ENCODE data around the gene ESPN.
"Not testable (repeated sequence)": the region's sequence is repeated elsewhere in the genome, so short reads cannot be mapped to it uniquely, and the experiment has no call there.

Gene ESPN

GRCh38 chr1:6491480-6491962, 66.9 kb downstream of the ESPN start, which contains the start of gene PLEKHG5:
TSS of gene PLEKHG5 (minus strand) at chr1:6491667. CDS start at chr1:6477571, 14,096 bp downstream.
- no peak for TF ChIP-seq CSDC2 (CRISPR knock-in tag; IDR thresholded peaks at IDR 0.05)
- TF ChIP-seq ZNF565 (CRISPR knock-in tag; conservative IDR thresholded peaks at IDR 0.05; ENCODE audit: low read depth), result no peak
- ATAC-seq, result peak; percentile 25

GRCh38 chr1:6491966-6492365, 67.4 kb downstream of the ESPN start:
- no peak for ATAC-seq
- no peak for TF ChIP-seq BACH2 (CRISPR knock-in tag; IDR thresholded peaks at IDR 0.05; ENCODE audit: borderline replicate concordance)
- no peak for TF ChIP-seq ZC3H10 (CRISPR knock-in tag; IDR thresholded peaks at IDR 0.05)
- TF ChIP-seq, protein P1, sequence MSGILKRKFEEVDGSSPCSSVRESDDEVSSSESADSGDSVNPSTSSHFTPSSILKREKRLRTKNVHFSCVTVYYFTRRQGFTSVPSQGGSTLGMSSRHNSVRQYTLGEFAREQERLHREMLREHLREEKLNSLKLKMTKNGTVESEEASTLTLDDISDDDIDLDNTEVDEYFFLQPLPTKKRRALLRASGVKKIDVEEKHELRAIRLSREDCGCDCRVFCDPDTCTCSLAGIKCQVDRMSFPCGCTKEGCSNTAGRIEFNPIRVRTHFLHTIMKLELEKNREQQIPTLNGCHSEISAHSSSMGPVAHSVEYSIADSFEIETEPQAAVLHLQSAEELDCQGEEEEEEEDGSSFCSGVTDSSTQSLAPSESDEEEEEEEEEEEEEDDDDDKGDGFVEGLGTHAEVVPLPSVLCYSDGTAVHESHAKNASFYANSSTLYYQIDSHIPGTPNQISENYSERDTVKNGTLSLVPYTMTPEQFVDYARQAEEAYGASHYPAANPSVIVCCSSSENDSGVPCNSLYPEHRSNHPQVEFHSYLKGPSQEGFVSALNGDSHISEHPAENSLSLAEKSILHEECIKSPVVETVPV (CRISPR knock-in tag; IDR thresholded peaks at IDR 0.05), result no peak
- TF ChIP-seq ISL1 (CRISPR knock-in tag; IDR thresholded peaks at IDR 0.05), result no peak
- no peak for TF ChIP-seq PPARA (CRISPR knock-in tag; IDR thresholded peaks at IDR 0.05; ENCODE audit: borderline replicate concordance)
- no peak for TF ChIP-seq SNAI2 (CRISPR knock-in tag; IDR thresholded peaks at IDR 0.05)
- no peak for TF ChIP-seq ZFP30 (CRISPR knock-in tag; IDR thresholded peaks at IDR 0.05)
- no peak for TF ChIP-seq OSR1 (CRISPR knock-in tag; IDR thresholded peaks at IDR 0.05)
- TF ChIP-seq PATZ1 (CRISPR knock-in tag; IDR thresholded peaks at IDR 0.05; ENCODE audit: borderline replicate concordance), result no peak
- no peak for TF ChIP-seq ZNF70 (CRISPR knock-in tag; IDR thresholded peaks at IDR 0.05)
- TF ChIP-seq ZFP3 (CRISPR knock-in tag; IDR thresholded peaks at IDR 0.05), result no peak
- TF ChIP-seq ZNF565 (CRISPR knock-in tag; conservative IDR thresholded peaks at IDR 0.05; ENCODE audit: low read depth), result no peak

DNA sequence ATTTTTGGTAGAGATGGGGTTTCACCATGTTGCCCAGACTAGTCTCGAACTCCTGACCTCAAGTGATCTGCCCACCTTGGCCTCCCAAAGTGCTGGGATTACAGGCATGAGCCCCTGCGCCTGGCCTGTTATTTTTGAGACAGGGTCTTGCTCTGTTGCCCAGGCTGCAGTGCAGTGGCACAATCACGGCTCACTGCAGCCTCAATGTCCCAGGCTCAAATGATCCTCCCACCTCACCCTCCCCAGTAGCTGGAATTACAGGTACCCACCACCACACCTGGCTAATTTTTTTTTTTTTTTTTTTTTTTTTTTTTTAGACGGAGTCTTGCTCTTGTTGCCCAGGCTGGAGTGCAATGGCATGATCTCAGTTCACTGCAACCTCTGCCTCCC, 69.3 kb downstream of the ESPN start:
- not testable (repeated sequence) for ATAC-seq

DNA sequence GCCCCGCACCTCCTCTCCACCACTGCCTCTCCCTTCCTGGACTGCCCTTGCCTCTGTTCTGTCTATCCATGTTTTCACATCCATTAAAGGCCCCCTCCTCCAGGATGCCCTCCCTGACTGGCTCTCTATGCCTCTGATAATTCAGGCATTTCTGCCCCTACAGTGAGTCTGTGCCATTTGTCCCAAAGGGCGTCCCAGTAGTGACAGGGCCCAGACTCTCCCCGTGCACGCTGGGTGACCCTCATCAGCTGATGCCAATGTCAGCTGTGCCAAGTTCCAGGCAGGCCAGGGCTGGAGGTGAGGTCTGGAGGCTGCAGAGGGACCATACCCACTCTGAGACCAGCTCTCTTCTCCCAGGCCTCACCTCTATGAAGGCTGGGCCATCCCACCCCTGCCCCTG, 70.1 kb downstream of the ESPN start:
- no peak for TF ChIP-seq PATZ1 (CRISPR knock-in tag; IDR thresholded peaks at IDR 0.05; ENCODE audit: borderline replicate concordance)
- TF ChIP-seq RARB (CRISPR knock-in tag; IDR thresholded peaks at IDR 0.05), result no peak
- TF ChIP-seq ISL1 (CRISPR knock-in tag; IDR thresholded peaks at IDR 0.05), result no peak
- peak; percentile 78 for TF ChIP-seq ZNF70 (CRISPR knock-in tag; IDR thresholded peaks at IDR 0.05)

GRCh38 chr1:6495041-6495441, 70.5 kb downstream of the ESPN start:
- no peak for ATAC-seq
- TF ChIP-seq SNAI2 (CRISPR knock-in tag; IDR thresholded peaks at IDR 0.05) (no peak), PPARA (CRISPR knock-in tag; IDR thresholded peaks at IDR 0.05; ENCODE audit: borderline replicate concordance) (no peak), TOX (CRISPR knock-in tag; IDR thresholded peaks at IDR 0.05; ENCODE audit: borderline replicate concordance) (no peak), ISL1 (CRISPR knock-in tag; IDR thresholded peaks at IDR 0.05) (no peak)

More for the DNA sequence above, 70.1 kb downstream of the ESPN start:
- no peak for ATAC-seq

GRCh38 chr1:6495540-6496364, 71.2 kb downstream of the ESPN start:
- TF ChIP-seq RARB (CRISPR knock-in tag; IDR thresholded peaks at IDR 0.05), result no peak
- no peak for TF ChIP-seq ESRRG (CRISPR knock-in tag; IDR thresholded peaks at IDR 0.05)
- TF ChIP-seq, protein P2, sequence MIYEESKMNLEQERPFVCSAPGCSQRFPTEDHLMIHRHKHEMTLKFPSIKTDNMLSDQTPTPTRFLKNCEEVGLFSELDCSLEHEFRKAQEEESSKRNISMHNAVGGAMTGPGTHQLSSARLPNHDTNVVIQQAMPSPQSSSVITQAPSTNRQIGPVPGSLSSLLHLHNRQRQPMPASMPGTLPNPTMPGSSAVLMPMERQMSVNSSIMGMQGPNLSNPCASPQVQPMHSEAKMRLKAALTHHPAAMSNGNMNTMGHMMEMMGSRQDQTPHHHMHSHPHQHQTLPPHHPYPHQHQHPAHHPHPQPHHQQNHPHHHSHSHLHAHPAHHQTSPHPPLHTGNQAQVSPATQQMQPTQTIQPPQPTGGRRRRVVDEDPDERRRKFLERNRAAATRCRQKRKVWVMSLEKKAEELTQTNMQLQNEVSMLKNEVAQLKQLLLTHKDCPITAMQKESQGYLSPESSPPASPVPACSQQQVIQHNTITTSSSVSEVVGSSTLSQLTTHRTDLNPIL (CRISPR knock-in tag; IDR thresholded peaks at IDR 0.05; ENCODE audit: low read depth), result no peak
- TF ChIP-seq GLIS3 (CRISPR knock-in tag; IDR thresholded peaks at IDR 0.05), result no peak
- no peak for TF ChIP-seq OSR1 (CRISPR knock-in tag; IDR thresholded peaks at IDR 0.05)
- no peak for TF ChIP-seq ZC3H10 (CRISPR knock-in tag; IDR thresholded peaks at IDR 0.05)
- TF ChIP-seq CSDC2 (CRISPR knock-in tag; IDR thresholded peaks at IDR 0.05), result no peak
- no peak for TF ChIP-seq ZNF8 (CRISPR knock-in tag; IDR thresholded peaks at IDR 0.05)
- TF ChIP-seq TOX (CRISPR knock-in tag; IDR thresholded peaks at IDR 0.05; ENCODE audit: borderline replicate concordance), result no peak
- no peak for TF ChIP-seq ARNTL (CRISPR knock-in tag; IDR thresholded peaks at IDR 0.05; ENCODE audit: borderline replicate concordance, low read depth)
- ATAC-seq, result no peak
